D341Med (cell line): Measurements from ENCODE around the gene PSMD8.
A peak's percentile ranks its signal among the peaks of the same experiment; 100 is the strongest.
"Not testable (repeated sequence)": the region's sequence is repeated elsewhere in the genome, so short reads cannot be mapped to it uniquely, and the experiment has no call there.

ENCODE experiments used
- DNase-seq: peaks from one replicate; pipeline ENCODE4 v3.0.0; 2012; ENCODE audit warnings: low spot score

The PSMD8 gene

DNA sequence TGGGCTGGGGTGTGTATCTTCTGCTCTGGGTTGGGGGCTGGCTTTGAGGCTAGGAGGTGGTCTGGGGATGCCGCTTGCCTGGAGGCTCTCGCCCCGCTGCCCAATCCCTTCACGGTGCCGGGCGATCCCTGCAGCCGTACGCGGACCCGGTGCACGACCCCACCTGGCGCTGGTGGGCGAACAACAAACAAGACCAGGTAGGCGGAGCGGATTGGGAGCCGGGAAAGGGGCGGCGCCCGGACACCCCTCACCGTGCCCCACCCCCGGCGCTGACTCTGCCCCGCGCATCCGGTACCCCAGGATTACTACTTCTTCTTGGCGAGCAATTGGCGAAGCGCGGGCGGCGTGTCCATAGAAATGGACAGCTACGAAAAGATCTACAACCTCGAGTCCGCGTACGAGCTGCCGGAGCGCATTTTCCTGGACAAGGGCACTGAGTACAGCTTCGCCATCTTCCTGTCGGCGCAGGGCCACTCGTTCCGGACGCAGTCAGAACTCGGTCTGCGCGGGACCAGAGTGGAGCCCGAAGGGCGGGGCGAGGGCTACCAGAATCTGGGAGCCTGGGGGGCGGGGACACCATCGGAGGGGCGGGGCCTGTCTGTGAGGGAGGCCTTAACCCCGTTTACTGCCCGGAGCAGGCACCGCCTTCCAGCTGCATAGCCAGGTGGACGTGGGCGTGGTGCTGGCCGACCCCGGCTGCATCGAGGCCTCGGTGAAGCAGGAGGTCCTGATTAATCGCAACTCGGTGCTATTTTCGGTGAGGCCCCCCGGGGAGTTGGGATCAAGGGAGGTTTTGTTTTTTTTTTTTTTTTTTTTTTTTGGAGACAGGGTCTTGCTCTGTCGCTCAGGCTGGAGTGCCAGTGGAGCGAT, 12.1 kb upstream of the PSMD8 start:
- peak; percentile 82 for DNase-seq

DNA sequence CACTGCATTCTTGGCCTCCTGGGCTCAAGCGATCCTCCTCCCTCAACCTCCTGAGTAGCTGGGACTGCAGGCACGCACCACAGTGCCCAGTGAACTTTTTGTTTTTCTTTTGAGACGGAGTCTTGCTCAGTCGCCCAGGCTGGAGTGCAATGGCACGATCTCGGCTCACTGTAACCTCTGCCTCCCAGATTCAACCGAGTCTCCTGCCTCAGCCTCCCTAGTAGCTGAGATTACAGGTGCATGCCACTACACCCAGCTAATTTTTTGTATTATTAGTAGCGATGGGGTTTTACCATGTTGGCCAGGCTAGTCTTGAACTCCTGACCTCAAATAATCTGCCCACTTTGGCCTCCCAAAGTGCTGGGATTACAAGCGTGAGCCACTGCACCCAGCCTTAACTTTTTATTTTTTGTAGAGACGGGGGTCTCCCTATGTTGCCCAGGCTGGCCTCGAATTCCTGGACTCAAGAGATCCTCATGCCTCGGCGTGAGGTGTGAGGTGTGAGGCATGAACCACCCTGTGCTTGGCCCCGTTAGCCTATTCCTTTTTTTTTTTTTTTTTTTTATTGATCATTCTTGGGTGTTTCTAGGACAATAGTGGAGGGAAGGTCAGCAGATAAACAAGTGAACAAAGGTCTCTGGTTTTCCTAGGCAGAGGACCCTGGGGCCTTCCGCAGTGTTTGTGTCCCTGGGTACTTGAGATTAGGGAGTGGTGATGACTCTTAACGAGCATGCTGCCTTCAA, 11.3 kb upstream of the PSMD8 start:
- DNase-seq = not testable (repeated sequence)

DNA sequence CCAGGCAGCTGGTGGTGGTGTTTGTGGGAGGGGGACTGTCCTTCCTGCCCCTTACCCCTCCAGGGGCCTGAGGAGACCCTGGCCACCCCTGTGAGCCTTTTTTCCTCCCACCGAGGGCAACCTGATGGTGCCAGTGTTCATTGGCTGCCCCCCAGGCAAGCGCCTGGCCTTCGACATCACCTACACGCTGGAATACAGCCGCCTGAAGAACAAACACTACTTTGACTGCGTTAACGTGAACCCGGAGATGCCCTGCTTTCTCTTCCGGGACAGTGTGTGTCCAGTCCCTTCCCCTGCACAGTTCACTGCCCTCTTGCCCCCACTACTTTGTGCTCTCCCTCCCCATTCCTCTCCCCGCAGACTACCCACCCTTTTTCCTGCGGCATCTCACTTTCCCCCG, 7.3 kb upstream of the PSMD8 start:
- DNase-seq = no peak

DNA sequence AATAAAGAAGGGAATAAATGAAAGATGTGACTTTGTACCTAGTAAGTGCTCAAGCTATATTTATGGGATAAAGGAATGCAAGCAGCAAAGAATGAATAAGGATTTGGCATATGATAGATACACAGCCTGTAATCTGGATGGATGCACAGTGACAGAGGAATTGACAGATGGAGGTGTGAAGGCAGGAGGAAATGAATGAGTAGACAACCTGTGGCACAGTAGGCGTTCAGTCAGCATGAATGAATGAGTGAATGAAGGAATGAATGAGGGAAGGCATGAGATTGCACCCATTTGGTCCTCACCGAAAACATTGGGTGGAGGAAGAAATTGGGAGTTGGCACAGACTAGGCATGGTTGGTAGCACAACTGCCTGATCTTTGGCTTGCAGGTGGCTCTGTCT, 4.8 kb upstream of the PSMD8 start:
- DNase-seq = no peak

DNA sequence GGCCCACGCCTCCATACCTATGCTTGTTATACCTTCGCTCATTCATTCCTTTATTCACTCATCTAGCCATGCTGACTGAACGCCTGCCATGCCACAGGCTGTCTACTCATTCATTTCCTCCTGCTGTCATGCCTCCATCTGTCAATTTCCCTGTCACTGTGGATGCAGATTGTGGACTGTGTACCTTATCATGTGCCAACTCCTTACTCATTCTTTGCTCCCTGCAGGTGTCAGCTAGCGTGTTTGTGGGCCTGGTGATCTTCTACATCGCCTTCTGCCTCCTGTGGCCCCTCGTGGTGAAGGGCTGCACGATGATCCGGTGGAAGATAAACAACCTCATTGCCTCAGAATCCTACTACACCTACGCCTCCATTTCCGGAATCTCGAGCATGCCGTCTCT, 4.1 kb upstream of the PSMD8 start:
- no peak for DNase-seq

DNA sequence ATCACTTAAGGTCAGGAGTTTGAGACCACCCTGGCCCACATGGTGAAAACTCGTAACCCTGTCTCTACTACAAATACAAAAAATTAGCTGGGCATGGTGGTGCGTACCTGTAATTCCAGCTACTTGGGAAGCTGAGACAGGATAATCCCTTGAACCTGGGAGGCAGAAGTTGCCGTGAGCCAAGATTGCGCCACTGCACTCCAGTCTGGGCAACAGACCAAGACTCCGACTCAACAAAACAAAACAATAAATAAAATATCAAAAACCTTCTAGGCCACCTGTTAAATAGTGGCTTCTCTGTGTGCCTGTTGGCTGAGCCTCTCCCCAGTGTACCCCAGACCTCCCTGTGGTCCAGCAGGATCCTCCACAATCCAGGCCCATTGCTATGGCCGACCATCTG, 3.3 kb upstream of the PSMD8 start:
- no peak for DNase-seq

DNA sequence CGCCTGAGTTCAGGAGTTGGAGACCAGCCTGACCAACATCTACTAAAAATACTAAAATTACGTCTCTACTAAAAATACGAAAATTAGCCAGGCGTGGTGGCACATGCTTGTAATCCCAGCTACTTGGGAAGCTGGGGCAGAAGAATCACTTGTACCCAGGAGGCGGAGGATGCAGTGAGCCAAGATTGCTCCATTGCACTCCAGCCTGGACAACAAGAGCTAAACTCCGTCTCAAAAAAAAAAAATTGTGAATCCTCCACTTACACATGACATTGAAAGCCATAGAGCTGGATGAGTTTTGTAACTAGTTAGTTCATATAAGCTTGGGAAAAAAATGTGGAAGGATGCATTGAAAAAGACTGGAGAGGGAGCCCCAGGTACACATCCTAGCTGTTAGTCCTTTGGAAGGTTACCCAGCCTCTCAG, 452 bp upstream of the PSMD8 start:
- no peak for DNase-seq

DNA sequence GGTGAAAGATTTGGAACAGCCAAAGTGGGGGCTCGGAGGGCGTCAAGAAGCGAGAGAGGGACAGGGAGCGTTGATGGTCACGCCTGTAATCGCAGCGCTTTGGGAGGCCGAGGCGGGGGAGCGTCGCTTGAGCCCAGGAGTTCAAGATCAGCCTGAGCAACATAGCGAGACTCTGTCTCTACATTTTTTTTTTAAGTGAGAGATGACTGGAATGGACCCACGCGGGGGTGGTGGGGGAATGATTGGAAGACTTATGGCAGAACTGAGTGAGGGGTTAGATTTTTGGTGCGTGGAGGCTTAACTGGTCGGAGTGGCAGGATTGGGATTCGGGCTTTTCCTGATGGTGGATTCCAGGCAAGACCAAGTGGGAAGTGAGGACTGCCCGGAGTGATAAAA, 725 bp downstream of the PSMD8 start:
- DNase-seq = no peak

DNA sequence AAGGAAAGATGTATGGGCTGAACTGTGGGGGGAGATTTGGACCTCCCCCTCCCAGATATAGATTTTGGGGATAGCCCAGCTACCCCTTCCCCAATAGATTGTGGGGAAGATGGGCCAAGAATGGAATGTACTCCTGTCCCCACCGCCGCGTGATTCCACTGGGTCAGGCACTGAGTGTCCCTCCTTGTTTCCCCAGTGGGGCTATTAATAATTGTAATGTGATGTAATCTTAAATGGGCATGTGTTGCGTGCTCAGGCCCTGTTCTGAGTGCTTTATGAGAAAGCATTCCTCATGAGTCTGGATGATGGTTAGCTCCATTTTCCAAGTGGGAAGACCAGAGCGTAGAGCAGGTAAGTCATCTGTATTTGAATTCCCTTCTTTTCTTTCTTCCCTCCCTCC, 1.4 kb downstream of the PSMD8 start:
- DNase-seq = no peak

DNA sequence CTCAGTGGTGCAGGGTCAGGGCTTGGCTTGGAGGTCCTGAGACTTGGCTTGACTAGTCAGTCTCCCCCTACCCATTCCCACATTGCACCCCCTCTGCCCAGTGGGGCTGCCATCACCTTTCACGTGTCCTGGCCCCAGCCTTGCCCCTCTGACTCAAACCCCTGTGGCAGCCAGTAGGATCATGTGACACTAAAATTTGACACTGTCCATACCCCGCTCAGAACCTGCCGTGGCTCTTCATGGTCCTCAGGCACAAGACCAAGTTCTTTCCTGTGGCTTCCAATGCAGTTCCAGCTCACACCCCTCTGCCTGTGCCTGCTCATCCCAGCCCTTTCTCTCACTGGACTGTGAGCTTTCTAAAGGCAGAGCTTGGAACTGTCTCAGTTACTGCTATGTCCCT, 2.2 kb downstream of the PSMD8 start:
- no peak for DNase-seq

DNA sequence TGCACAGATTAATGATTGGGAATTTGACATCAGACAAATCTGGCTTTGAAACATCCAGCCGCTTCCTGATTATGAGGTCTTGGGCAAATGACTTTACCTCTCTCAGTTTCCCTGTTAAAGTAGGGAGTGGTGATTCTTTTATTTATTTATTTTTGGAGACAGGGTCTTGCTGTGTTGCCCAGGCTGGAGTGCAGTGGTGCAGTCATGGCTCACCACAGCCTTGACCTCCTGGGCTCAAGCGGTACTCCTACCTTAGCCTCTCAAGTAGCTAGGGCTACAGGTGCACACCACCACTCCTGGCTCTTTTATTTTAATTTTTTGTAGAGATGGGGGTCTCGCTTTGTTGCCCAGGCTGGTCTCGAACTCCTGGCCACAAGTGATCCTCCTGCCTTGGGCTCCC, 2.7 kb downstream of the PSMD8 start:
- no peak for DNase-seq

DNA sequence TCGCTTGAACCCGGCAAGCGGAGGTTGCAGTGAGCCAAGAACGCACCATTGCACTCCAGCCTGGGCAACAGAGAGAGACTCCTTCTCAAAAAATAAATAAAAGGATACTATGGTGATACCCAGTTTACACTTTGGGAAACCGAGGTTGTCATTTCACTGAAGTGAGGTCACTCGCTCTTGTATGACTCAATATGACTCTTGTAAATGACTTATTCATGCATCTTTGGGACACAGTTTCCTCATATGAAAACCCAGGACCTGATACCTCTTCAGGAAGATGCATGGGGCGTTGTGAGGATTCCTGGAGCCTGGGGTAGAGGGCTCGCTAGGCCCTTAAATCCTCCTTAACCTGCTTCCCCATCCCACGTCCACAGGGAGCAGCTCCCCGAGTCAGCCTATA, 4.5 kb downstream of the PSMD8 start:
- no peak for DNase-seq

DNA sequence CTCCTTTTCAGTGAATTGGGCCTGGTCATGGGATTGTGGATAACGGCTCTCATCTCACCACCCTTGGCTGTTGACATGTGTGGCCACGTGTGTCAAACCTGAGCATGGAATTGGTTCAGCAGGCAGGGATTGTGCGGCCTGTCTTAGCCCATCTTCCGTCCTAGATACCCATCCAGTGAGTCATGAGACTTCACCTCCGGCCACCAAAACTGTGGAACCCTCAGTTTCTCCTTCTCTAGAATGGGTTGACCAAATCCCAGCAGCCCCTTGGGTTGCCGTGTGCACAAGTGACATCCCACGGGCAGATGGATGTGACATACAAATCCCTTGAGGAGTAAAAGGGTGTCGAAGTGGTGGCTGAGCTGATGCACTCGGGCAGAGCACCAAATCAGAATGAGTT, 6.8 kb downstream of the PSMD8 start:
- DNase-seq = no peak

DNA sequence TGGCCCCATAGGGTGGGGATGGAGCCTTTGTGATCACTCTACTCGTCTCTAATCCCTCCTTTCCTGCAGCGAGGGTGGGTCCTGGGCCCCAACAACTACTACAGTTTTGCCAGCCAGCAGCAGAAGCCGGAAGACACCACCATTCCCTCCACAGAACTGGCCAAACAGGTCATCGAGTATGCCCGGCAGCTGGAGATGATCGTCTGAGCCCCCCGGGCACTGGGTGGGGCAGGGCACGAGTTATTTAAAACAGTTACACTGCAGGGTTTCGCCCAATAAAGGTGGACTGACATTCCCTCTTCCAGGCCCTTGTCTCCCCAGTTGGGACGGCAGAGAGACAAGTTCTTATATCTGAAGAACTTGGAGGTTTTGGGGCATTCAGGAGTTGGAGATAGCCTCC, 8.8 kb downstream of the PSMD8 start:
- no peak for DNase-seq

DNA sequence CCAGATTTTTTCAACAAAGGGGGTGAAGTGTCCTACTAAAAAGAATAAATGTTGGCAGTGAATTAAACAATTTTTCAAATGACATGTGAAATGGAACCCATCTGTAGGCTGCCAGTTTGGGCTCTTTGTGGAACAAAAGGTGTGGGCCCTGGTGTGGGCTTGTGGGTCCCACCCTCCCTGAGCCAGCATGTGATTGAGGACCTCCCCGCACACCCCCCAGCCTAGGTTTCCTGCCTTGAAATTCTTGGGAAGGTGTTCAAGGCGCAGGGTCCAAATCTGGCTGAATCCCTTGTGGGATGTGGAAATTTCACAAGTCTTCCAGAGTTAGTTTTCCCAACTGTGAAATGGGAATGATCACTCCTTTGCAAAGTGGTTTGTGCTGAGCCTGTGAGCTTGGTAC, 9.4 kb downstream of the PSMD8 start:
- no peak for DNase-seq

DNA sequence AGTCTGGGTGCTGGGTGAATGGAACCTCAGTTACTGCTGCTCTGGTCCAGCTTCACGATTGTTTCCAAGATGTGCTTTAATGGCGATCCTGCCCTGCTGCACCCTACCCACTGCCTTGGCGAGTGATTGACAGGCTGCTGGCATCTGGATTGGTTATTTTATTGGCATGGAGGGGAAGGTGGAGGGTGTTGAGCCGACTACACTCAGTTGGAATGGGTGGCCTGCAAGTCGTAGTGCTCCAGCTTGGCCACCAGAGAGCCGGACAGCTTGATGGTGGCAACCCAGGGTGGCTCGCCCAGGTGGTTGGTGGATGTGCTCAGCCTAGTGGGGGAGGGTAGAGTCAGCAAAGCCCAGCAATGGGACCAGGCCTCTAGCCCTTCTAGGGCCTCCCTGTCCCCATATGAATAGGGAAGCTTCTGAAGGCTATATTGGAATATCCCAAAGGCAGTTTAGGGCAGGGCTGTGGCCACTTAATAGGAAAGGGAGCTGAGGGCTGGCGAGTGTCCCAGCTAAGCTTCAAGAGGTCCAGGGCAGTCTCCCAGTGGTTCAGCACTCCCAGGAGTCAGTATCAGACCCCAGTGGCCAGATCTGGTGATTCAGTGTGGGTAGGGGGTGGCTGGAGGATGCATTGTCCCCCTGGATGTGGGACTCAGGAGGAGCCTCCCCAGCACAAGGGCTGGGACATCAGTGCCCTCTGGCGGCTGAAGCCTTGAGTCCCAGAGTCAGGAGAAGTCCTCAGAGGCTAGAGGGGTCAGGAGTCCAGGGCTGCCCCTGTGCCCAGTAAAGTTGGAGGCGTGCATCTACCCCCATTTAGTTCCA, 10.0 kb downstream of the PSMD8 start:
- no peak for DNase-seq

DNA sequence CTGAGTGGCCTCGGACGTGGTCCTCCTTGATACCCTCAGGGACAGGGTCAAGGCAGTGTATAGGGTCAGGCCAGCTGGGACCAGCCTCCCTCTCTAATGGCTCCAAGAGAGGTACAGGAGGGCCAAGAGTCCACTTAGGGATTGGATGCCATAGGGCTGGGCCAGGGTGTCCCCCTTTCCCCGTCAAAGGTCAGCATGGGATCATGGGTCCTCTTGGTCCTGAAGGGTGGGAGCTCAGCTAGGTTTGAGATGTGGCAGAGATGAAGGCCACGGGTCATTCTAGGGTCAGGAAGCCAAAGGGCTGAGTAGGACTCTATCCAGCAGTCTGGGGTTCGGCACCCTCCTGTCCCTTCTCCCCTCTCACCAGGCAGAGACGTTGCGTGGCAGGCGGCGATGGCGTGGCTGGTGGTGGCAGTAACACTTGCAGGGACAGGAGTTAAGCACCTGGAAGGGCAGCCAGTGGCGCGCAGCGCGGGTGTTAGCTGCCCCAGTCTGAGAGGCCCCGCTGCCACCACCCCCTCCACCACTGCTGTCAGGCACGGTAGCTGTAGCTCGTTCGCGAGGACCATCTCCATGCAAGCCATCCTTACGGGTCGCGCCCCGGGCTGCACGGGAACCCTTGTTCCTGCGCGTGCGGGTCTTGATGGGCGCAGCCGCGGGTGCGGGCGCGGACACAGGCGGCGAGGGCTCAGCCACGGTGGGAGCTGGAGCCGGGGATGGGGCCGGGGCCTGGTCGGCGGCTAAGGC, 10.9 kb downstream of the PSMD8 start:
- no peak for DNase-seq

DNA sequence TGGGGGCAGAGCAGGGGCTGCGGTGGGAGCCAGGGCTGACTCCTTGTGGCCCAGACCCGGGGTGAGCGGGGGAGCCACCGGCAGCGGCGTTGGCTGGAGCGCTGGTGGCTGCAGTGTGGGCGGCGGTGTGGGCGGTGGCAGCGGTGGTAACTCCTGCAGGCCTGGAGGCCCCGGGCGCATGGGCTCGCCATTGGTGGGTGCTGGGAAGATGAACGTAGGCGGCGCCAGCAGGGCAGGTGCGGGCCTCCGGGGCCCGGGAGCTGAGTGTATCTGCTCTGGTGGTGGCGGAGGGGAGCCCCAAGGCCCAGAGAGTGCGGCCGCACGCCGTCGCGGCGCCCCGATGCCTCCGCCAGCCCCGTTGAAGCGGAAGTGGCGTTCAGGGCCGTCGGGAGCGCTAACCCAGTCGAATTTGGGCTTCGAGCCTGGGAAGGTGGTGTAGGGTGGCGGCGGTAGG, 11.5 kb downstream of the PSMD8 start:
- DNase-seq = no peak

DNA sequence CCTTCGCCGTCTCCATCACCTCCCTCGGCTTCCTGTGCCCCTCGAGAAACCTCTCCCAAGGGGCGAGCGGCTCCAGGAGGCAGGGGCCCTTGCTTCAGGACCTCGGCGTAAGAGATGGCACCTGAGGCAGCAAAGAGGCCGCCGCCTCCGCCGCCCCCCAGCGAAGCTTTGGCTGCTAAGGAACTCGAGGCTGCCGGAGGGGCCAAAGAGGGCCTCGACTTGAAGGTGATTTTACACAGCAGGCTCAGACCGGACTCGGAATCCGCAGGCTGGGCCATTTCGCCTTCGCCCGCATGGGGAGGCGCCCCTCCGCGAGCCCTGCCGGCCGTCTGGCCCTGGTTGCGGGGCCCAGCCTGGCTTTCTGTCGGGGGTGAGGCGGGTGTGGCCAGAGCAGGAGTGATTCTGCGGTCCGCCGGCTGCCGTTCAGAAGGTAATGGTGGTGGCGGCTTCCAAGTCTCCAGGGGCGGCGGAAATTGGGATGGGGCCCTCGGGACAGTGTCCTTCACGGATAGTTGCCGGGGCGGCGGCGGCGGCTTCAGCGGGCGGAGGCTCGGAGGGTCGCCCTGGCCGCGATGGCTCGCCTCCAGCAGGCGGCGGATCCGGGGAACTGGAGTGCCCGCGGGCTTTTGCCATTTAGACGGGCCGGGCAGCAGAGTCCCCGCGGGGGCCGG, 12.1 kb downstream of the PSMD8 start:
- no peak for DNase-seq

DNA sequence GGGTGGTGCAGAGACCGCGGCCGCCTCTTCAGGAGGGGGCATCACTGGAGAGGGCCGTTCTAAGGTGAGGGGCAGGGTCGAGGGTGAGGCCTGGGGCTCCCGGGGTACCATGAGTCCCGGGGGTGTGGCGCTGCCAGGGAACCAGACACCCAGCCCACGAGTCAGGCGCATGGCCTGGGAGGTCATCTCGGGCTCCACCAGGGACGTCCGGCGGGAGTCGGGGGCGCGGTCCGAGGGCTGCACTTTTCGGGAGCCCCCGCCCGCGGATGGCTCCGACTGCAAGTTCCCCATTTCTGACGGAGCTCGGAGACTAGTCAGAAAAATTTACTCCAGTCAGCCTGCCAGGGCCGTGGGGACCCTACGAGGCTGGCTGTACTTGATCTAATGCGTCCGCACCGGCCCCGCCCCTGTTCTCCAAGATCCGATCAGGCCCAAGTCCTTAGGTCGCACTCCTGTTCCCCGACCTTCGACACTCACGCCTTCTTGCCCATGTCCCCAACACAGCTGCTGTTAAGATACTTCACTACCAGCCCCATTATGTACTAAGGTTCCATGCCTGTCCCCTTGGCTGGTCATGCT, 12.7 kb downstream of the PSMD8 start:
- DNase-seq = no peak
